Stomach smooth muscle (tissue), 2 donors: ENCODE results near the gene COLQ.
"Not testable (repeated sequence)": the region's sequence is repeated elsewhere in the genome, so short reads cannot be mapped to it uniquely, and the experiment has no call there.

Source experiments
- H3K27ac ChIP-seq: one replicate; pipeline ENCODE4 v1.7.0; 2013; ENCODE audit warnings: mild to moderate bottlenecking, low read length, inconsistent platforms
- H3K27me3 ChIP-seq, 2 donors: one replicate each; pipeline ENCODE4 v1.7.0; 2013; ENCODE audit warnings: low read length in 2 of 2; ENCODE audit not compliant: insufficient read depth in 2 of 2, control insufficient read depth in 1 of 2
- H3K36me3 ChIP-seq, 2 donors: one replicate each; pipeline ENCODE4 v1.7.0; 2013; ENCODE audit warnings: low read length in 2 of 2; ENCODE audit not compliant: control insufficient read depth in 2 of 2, insufficient read depth in 2 of 2
- H3K4me1 ChIP-seq: one replicate; pipeline ENCODE4 v1.7.0; 2013; ENCODE audit warnings: low read length; ENCODE audit not compliant: control insufficient read depth, insufficient read depth
- H3K4me3 ChIP-seq, 2 donors: one replicate each; pipeline ENCODE4 v1.7.0; 2013; ENCODE audit warnings: low read length in 2 of 2
- H3K9ac ChIP-seq, 2 donors: one replicate each; pipeline ENCODE4 v1.7.0; 2013; ENCODE audit warnings: low read length in 2 of 2, mild to moderate bottlenecking in 1 of 2
- H3K9me3 ChIP-seq, 2 donors: one replicate each; pipeline ENCODE4 v1.7.0; 2013; ENCODE audit warnings: low read length in 2 of 2; ENCODE audit not compliant: control insufficient read depth in 2 of 2
- donor health status: healthy.
- donor health status: Pancreatic carcinoma.

COLQ gene

DNA sequence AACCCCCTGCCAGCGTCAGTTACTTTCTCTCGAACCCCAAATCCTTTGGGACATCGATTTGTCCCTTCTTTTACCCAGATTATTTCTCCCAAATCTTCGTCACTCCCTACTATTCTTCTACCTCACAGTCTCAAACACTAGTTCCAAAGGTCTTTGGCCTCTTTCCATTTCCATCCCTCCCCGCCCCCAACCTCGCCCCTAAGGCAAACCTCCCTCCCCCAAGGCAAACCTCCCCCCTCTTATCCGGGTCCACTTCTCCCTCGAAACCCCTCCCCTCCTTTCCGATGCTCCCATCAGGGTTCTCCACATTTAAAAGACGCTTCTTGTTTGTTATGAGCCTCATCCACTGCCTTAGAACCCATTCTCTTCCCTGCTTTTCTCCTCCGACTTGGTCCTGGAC, 93.5 kb downstream of the COLQ start:
- peak overlapping the region; percentile 66 for H3K27ac ChIP-seq
- peaks cover 14% of the 10 kb centered on the region for H3K4me1 ChIP-seq
- no peaks in the 10 kb centered on the region for H3K9me3 ChIP-seq
- no peaks in the 10 kb centered on the region for H3K27me3 ChIP-seq
- H3K9ac ChIP-seq = peak overlapping the region; percentile 85 to 91
- peak overlapping the region; percentile 91 to 97 for H3K4me3 ChIP-seq
- peaks cover 6 to 9% of the 10 kb centered on the region in 2 donors for H3K36me3 ChIP-seq

DNA sequence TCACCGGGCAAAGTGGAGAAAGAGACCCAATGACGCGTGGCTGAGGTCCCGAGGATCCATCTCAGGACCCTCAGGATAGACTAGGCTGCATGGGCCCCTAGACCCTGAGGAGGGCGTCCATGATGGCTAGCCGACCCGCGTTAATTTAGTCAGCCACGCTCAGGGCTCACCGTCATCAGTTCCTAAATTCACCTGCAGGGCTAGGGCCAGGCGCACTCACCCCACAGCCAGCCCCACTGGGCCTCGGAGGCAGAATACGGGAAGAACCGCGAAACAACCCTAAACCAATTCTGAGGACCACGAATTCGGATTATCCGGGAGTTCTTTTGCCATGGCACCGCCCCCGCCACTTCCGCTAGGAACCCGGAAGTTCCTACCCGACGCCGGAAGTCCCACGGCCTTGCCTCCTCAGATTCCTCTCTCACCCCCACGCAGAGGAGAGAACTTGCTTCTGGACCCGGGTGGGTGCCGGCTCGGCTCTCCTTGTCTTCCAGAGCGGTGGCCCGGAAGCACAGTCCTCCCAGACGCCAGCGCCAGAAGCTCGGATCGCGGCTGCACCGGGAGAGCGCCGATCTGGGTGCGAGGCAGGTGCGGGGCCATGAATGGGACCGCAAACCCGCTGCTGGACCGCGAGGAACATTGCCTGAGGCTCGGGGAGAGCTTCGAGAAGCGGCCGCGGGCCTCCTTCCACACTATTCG, 94.2 kb downstream of the COLQ start, which contains the start of the genes EAF1 and METTL6:
EAF1 (plus strand) TSS at position 417 of the 699 bp plus-strand sequence; CDS start at position 599, 182 bp downstream.
METTL6 (minus strand) TSS at position 363 of the 699 bp plus-strand sequence. CDS start 1,033 bp downstream, outside the sequence.
- Histone ChIP-seq H3K9ac (peak within 1 kb of the TSS; percentile 85 to 91), H3K27me3 (no peaks in the 10 kb centered on the region), H3K27ac (peak within 1 kb of the TSS; percentile 66), H3K4me1 (peaks cover 14% of the 10 kb centered on the region), H3K9me3 (no peaks in the 10 kb centered on the region), H3K4me3 (peak within 1 kb of the TSS; percentile 91 to 97), H3K36me3 (peaks cover 6 to 9% of the 10 kb centered on the region in 2 donors)

DNA sequence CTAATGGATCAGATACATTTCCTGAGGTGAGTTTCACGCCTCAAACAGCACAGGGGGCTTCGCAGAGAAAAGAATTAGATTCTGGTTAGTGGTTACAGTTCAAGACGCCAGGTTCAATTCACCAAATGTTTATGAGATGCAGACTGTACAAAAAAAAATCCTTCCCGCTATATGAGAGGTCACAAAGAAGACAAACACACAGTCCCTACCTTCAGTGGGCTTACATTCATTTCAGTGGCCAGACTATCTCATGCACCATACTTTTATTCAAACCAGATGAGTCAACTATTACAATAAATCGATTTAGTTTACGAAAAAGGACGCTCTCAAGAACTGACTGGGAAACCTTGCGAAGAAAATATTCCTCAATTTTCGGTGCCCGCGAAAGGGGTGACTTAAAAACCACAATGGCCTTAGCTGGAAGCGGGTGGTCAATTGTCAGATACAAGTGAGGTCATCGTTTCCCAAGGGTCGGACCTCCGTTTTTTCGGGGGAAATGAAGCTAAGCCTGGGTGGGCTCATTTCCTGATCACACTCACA, 94.9 kb downstream of the COLQ start:
- H3K4me3 ChIP-seq = peak overlapping the region; percentile 91 to 97
- H3K36me3 ChIP-seq = peaks cover 5 to 6% of the 10 kb centered on the region in 2 donors
- H3K27me3 ChIP-seq = no peaks in the 10 kb centered on the region
- H3K27ac ChIP-seq = peak overlapping the region; percentile 66
- peaks cover 14% of the 10 kb centered on the region for H3K4me1 ChIP-seq
- H3K9ac ChIP-seq = peak overlapping the region; percentile 85 to 91
- H3K9me3 ChIP-seq = no peaks in the 10 kb centered on the region

DNA sequence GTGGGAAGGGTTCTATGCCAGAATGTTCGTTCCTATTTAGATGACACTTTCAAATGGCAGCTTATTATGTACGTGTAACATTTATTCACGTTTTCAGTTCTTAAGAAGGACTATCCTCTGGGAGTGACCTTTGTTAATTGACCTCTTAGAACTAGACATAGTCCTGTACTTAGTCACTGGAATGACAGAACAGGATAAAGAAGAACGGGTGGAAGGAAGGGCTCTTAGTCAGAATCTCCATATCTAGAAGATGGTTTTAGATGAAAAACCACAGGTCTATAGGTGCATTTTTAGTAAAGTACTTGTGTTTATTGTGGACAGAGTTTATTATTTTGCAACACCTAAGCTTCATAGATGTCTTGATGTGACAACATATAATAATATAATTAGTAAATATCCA, 100.6 kb downstream of the COLQ start:
- H3K9ac ChIP-seq = no peak overlapping the region
- no peaks in the 10 kb centered on the region for H3K9me3 ChIP-seq
- no peak overlapping the region for H3K4me3 ChIP-seq
- H3K36me3 ChIP-seq = peaks cover 4 to 8% of the 10 kb centered on the region in 2 donors
- no peak overlapping the region for H3K27ac ChIP-seq
- H3K4me1 ChIP-seq = no peaks in the 10 kb centered on the region
- H3K27me3 ChIP-seq = no peaks in the 10 kb centered on the region

DNA sequence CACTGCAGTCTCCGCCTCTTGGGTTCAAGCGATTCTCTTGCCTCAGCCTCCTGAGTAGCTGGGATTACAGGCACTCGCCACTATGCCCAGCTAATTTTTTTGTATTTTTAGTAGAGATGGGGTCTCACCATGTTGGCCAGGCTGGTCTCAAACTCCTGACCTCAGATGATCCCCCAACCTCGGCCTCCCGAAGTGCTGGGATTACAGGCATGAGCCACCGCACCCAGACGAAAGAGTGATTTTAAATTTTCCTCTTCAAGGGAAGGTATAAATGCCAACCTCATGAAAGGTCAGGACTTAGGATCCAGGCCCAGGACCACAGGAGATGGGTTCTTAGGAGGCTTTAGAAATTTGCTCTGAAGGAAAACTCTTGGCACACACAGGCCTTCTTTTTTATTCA, 110.5 kb downstream of the COLQ start:
- peaks cover 26 to 33% of the 10 kb centered on the region in 2 donors for H3K36me3 ChIP-seq
- H3K27me3 ChIP-seq, H3K9me3 ChIP-seq, H3K4me1 ChIP-seq, H3K27ac ChIP-seq, H3K9ac ChIP-seq, H3K4me3 ChIP-seq: not testable (repeated sequence)

DNA sequence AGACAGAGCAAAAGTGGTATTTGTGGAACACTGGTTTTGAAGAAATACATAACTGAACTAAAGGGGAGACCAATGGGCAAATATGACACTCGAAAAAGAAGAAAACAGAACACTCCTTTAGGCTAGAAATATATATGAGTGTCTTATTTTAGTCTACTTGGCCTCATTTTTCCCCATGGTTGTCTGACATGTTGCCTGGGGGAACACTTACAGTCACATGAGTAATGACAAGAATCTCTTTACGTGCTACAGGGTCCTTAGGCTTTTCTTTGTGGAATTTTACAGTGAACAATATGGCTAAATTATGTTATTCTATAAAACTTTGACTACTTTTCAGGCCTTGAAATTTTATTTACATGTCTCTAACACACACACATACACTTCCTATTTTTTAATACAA, 111.7 kb downstream of the COLQ start:
- no peaks in the 10 kb centered on the region for H3K4me1 ChIP-seq
- no peak overlapping the region for H3K27ac ChIP-seq
- no peaks in the 10 kb centered on the region for H3K9me3 ChIP-seq
- peaks cover 17 to 25% of the 10 kb centered on the region in 2 donors for H3K36me3 ChIP-seq
- no peaks in the 10 kb centered on the region for H3K27me3 ChIP-seq
- no peak overlapping the region for H3K4me3 ChIP-seq
- H3K9ac ChIP-seq = no peak overlapping the region

DNA sequence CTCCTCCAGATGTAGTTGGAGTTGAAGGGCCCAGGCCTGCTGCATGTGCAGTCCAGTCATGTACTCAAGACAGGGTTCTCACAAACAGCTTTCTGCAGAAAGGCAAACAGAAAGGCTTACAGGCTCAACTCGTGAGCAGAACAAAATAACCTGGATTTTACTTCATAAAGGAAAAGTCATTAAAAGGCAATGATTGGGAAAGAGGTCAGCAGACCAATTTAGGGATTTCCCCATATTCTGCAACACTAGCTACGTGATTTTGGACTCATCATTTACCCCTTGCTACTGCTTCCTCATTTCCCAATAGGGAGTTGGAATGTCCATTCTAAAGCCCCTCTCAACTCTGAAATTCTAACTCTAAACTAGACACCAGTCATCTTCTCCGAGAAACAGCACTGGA, 112.3 kb downstream of the COLQ start:
- Histone ChIP-seq H3K27ac (no peak overlapping the region), H3K27me3 (no peaks in the 10 kb centered on the region), H3K36me3 (peaks cover 16 to 21% of the 10 kb centered on the region in 2 donors), H3K4me3 (no peak overlapping the region), H3K9ac (no peak overlapping the region), H3K4me1 (no peaks in the 10 kb centered on the region), H3K9me3 (no peaks in the 10 kb centered on the region)

DNA sequence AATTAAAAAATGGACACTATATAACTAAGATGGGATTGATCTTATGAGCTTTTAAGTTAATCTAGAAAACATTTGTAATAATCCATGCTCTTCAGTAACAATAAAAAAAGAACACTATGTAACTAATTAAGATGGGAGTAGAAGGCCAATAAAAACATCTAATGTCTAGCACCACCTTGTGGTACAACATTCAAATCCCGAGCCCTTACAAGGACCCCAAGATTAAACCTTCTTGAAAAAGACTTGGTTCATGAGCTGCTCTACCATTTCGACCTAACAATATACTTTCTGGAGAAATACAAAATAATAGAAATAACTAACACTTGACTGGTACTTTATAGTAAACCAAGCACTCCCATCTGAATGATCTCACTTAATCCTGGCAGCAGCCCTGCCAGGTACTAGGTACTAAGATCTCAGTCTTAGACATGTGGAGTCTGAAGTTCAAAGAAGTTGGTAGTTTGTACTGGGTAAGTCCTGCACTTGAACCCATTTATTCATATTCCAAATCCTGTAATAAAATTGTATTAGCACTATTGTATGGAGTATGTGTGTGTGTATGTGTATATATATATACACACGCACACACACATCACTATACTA, 116.0 kb downstream of the COLQ start:
- H3K27me3 ChIP-seq = no peaks in the 10 kb centered on the region
- no peak overlapping the region for H3K27ac ChIP-seq
- no peaks in the 10 kb centered on the region for H3K4me1 ChIP-seq
- no peak overlapping the region for H3K4me3 ChIP-seq
- H3K9ac ChIP-seq = no peak overlapping the region
- H3K9me3 ChIP-seq = no peaks in the 10 kb centered on the region
- peaks cover 0 to 5% of the 10 kb centered on the region in 2 donors for H3K36me3 ChIP-seq

DNA sequence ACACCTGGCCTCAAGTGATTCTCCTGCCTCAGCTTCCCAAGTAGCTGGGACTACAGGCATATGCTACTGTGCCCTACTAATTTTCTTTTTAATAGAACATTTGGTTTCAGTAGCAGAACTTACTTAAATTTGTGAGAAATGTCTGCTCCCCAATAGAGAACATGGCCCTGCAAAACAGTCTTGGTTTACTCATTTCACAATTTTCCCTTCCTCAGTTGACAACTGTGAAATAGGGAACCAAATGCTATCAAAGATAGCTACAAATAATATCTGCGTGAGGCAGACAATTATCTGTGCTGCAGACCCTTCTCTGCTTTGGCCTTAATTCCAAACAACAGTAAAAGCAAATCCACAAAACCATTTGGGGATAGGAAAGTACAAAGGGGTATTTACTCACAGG, 116.7 kb downstream of the COLQ start:
- no peak overlapping the region for H3K4me3 ChIP-seq
- H3K27me3 ChIP-seq = no peaks in the 10 kb centered on the region
- no peaks in the 10 kb centered on the region for H3K9me3 ChIP-seq
- no peak overlapping the region for H3K27ac ChIP-seq
- no peak overlapping the region for H3K9ac ChIP-seq
- no peaks in the 10 kb centered on the region for H3K4me1 ChIP-seq
- peaks cover 0 to 2% of the 10 kb centered on the region in 2 donors for H3K36me3 ChIP-seq

DNA sequence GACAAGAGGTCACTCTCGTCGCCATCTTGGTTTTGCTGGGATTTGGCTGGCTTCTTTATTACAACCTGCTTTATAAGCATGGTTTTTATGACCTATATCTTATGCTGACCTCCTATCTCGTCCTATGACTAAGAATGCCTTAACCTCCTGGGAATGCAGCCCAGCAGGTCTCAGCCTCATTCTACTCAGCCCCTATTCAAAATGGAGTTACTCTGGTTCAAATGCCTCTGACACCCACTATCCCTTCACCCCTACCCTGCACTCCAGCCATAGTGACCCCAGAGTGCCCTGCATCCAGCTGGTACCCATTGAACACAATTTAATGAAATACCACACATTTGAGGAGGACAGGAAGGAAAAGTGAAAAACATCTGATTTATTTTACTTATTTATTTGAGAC, 117.5 kb downstream of the COLQ start:
- Histone ChIP-seq H3K4me3 (no peak overlapping the region), H3K27me3 (no peaks in the 10 kb centered on the region), H3K27ac (no peak overlapping the region), H3K9me3 (no peaks in the 10 kb centered on the region), H3K9ac (no peak overlapping the region), H3K4me1 (no peaks in the 10 kb centered on the region), H3K36me3 (no peaks in the 10 kb centered on the region)

DNA sequence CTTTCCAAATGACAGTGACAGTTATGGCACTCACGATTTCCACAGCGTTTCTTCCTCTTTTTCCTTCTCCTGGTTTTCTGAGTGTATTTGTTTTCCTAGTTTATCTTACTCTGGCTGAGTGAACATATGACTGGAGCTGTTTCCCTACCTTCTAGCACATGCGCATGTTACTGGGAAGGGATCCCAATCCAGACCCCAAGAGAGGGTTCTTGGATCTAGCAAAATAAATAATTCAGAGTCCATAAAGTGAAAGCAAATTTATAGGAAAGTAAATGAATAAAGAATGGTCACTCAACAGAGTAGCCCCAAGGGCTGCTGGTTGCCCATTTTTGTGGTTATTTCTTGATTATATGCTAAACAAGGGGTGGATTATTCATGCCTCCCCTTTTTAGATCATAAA, 118.0 kb downstream of the COLQ start:
- Histone ChIP-seq H3K9me3 (no peaks in the 10 kb centered on the region), H3K36me3 (no peaks in the 10 kb centered on the region), H3K27ac (no peak overlapping the region), H3K4me3 (no peak overlapping the region), H3K4me1 (no peaks in the 10 kb centered on the region), H3K27me3 (no peaks in the 10 kb centered on the region), H3K9ac (no peak overlapping the region)
